Activated CD4-positive, alpha-beta memory T cell treated with anti-CD3 and anti-CD28 coated beads for 36 hours (primary cell): Measurements from ENCODE around the gene FLRT2. TPM values are rescaled to one million over a fixed set of nuclear protein-coding genes. Genes with fewer than 3 reads are reported as not detected.

ENCODE experiments used
- CTCF ChIA-PET: fragments of 350-600 bp; sonication (Branson Sonifier 250); formaldehyde crosslinking; loops from one replicate; lab custom pipeline; 2021; ENCODE audit warnings: antibody characterized with exemption, inconsistent platforms; lab: Charles Lee
- POLR2A ChIA-PET: fragments of 350-600 bp; sonication (Branson Sonifier 250); formaldehyde crosslinking; loops from one replicate; lab custom pipeline; 2021; ENCODE audit warnings: antibody characterized with exemption; lab: Charles Lee
- DNase-seq: peaks from one replicate; pipeline ENCODE4 v3.0.0-alpha.2; 2020
- H3K27ac Mint-ChIP-seq: one replicate; pipeline ENCODE4 v1.8.0; 2021; ENCODE audit warnings: mixed read lengths
- H3K27me3 Mint-ChIP-seq: one replicate; pipeline ENCODE4 v1.8.0; 2021; ENCODE audit warnings: mixed read lengths
- H3K36me3 Mint-ChIP-seq: one replicate; pipeline ENCODE4 v1.8.0; 2021; ENCODE audit warnings: mixed read lengths
- H3K4me1 Mint-ChIP-seq: one replicate; pipeline ENCODE4 v1.8.0; 2021; ENCODE audit warnings: low read depth, mixed read lengths
- H3K4me3 Mint-ChIP-seq: one replicate; pipeline ENCODE4 v1.8.0; 2021; ENCODE audit warnings: mild to moderate bottlenecking, mixed read lengths
- H3K9me3 Mint-ChIP-seq: one replicate; pipeline ENCODE4 v1.8.0; 2021; ENCODE audit warnings: mixed read lengths
- intact Hi-C: fragments of 100-400 bp; cut with micrococcal nuclease; formaldehyde crosslinking; loops from one replicate; pipeline ENCODE4 v1.15.1; 2023
- total RNA-seq, 2 experiments: library from RNA; stranded (reverse); gene quantifications; one replicate each; pipeline ENCODE4 v1.2.3, GENCODE V29; 2021

The FLRT2 gene
- total RNA-seq, 2 experiments from 2014 or later = not detected

GRCh38 chr14:85532374-85533022 lies 2.6 kb downstream of the FLRT2 start:
- Mint-ChIP-seq H3K4me3 (no peak overlapping the region), H3K9me3 (no peaks in the 10 kb centered on the region), H3K4me1 (peaks cover 10% of the 10 kb centered on the region), H3K27ac (no peak overlapping the region), H3K36me3 (peaks cover 3% of the 10 kb centered on the region), H3K27me3 (peaks cover 63% of the 10 kb centered on the region)
- ChIA-PET CTCF (no interaction called here), POLR2A (no interaction called here)
- intact Hi-C loops = no loop called here
- DNase-seq = no peak

- DNase-seq = no peak
- intact Hi-C loops = no loop called here
- Mint-ChIP-seq H3K9me3 (no peaks in the 10 kb centered on the region), H3K27ac (no peak overlapping the region), H3K4me1 (peaks cover 10% of the 10 kb centered on the region), H3K27me3 (peaks cover 63% of the 10 kb centered on the region), H3K4me3 (no peak overlapping the region), H3K36me3 (peaks cover 3% of the 10 kb centered on the region)
- POLR2A ChIA-PET = no interaction called here
- CTCF ChIA-PET = no interaction called here
Measured at GRCh38 chr14:85533023-85533860, 3.3 kb downstream of the FLRT2 start.

GRCh38 chr14:85533861-85534291 lies 3.9 kb downstream of the FLRT2 start:
- H3K27ac Mint-ChIP-seq = no peak overlapping the region
- ChIA-PET CTCF (no interaction called here), POLR2A (no interaction called here)
- peaks cover 3% of the 10 kb centered on the region for H3K36me3 Mint-ChIP-seq
- H3K27me3 Mint-ChIP-seq = peaks cover 58% of the 10 kb centered on the region
- DNase-seq = no peak
- no peaks in the 10 kb centered on the region for H3K9me3 Mint-ChIP-seq
- no peak overlapping the region for H3K4me3 Mint-ChIP-seq
- H3K4me1 Mint-ChIP-seq = peaks cover 10% of the 10 kb centered on the region
- intact Hi-C loops = no loop called here

- Mint-ChIP-seq H3K9me3 (no peaks in the 10 kb centered on the region), H3K4me1 (peaks cover 10% of the 10 kb centered on the region), H3K4me3 (no peak overlapping the region), H3K27ac (no peak overlapping the region), H3K36me3 (peaks cover 3% of the 10 kb centered on the region), H3K27me3 (peaks cover 50% of the 10 kb centered on the region)
- intact Hi-C loops = no loop called here
- DNase-seq = no peak
- ChIA-PET POLR2A (no interaction called here), CTCF (no interaction called here)
Measured at GRCh38 chr14:85534458-85535293, 4.7 kb downstream of the FLRT2 start.

- Mint-ChIP-seq H3K4me3 (no peak overlapping the region), H3K36me3 (peaks cover 3% of the 10 kb centered on the region), H3K4me1 (peaks cover 10% of the 10 kb centered on the region), H3K9me3 (no peaks in the 10 kb centered on the region), H3K27ac (no peak overlapping the region), H3K27me3 (peaks cover 43% of the 10 kb centered on the region)
- CTCF ChIA-PET = no interaction called here
- no peak for DNase-seq
- POLR2A ChIA-PET = no interaction called here
- intact Hi-C loops = no loop called here
Measured at GRCh38 chr14:85535321-85535720, 5.4 kb downstream of the FLRT2 start.

- intact Hi-C loops = no loop called here
- ChIA-PET POLR2A (no interaction called here), CTCF (no interaction called here)
- Mint-ChIP-seq H3K27ac (no peak overlapping the region), H3K36me3 (peaks cover 3% of the 10 kb centered on the region), H3K4me1 (peaks cover 8% of the 10 kb centered on the region), H3K4me3 (no peak overlapping the region), H3K9me3 (no peaks in the 10 kb centered on the region), H3K27me3 (peaks cover 34% of the 10 kb centered on the region)
- DNase-seq = no peak
Measured at GRCh38 chr14:85535991-85536832, 6.3 kb downstream of the FLRT2 start.

GRCh38 chr14:85536833-85537190 lies 6.9 kb downstream of the FLRT2 start:
- intact Hi-C loops = no loop called here
- H3K4me3 Mint-ChIP-seq = no peak overlapping the region
- CTCF ChIA-PET = no interaction called here
- POLR2A ChIA-PET = no interaction called here
- H3K9me3 Mint-ChIP-seq = no peaks in the 10 kb centered on the region
- no peak for DNase-seq
- peaks cover 5% of the 10 kb centered on the region for H3K4me1 Mint-ChIP-seq
- H3K36me3 Mint-ChIP-seq = peaks cover 3% of the 10 kb centered on the region
- H3K27ac Mint-ChIP-seq = no peak overlapping the region
- peaks cover 28% of the 10 kb centered on the region for H3K27me3 Mint-ChIP-seq

- ChIA-PET POLR2A (no interaction called here), CTCF (no interaction called here)
- intact Hi-C loops = no loop called here
- Mint-ChIP-seq H3K27ac (no peak overlapping the region), H3K36me3 (no peaks in the 10 kb centered on the region), H3K27me3 (peaks cover 21% of the 10 kb centered on the region), H3K4me3 (no peak overlapping the region), H3K9me3 (no peaks in the 10 kb centered on the region), H3K4me1 (no peaks in the 10 kb centered on the region)
- DNase-seq = no peak
Measured at GRCh38 chr14:85537526-85537925, 7.6 kb downstream of the FLRT2 start.

- no peaks in the 10 kb centered on the region for H3K9me3 Mint-ChIP-seq
- CTCF ChIA-PET = no interaction called here
- H3K27me3 Mint-ChIP-seq = peaks cover 17% of the 10 kb centered on the region
- no peaks in the 10 kb centered on the region for H3K4me1 Mint-ChIP-seq
- no peak overlapping the region for H3K4me3 Mint-ChIP-seq
- POLR2A ChIA-PET = no interaction called here
- intact Hi-C loops = no loop called here
- no peaks in the 10 kb centered on the region for H3K36me3 Mint-ChIP-seq
- DNase-seq = no peak
- no peak overlapping the region for H3K27ac Mint-ChIP-seq
Measured at GRCh38 chr14:85538636-85539035, 8.7 kb downstream of the FLRT2 start.

GRCh38 chr14:85539510-85539909 lies 9.6 kb downstream of the FLRT2 start:
- CTCF ChIA-PET = no interaction called here
- intact Hi-C loops = no loop called here
- H3K27me3 Mint-ChIP-seq = peaks cover 10% of the 10 kb centered on the region
- H3K9me3 Mint-ChIP-seq = no peaks in the 10 kb centered on the region
- no peaks in the 10 kb centered on the region for H3K36me3 Mint-ChIP-seq
- H3K27ac Mint-ChIP-seq = no peak overlapping the region
- H3K4me1 Mint-ChIP-seq = no peaks in the 10 kb centered on the region
- POLR2A ChIA-PET = no interaction called here
- no peak overlapping the region for H3K4me3 Mint-ChIP-seq
- no peak for DNase-seq

GRCh38 chr14:85542623-85543022 lies 12.7 kb downstream of the FLRT2 start:
- Mint-ChIP-seq H3K9me3 (no peaks in the 10 kb centered on the region), H3K4me1 (no peaks in the 10 kb centered on the region), H3K27me3 (no peaks in the 10 kb centered on the region), H3K36me3 (no peaks in the 10 kb centered on the region), H3K4me3 (no peak overlapping the region), H3K27ac (no peak overlapping the region)
- no peak for DNase-seq
- ChIA-PET POLR2A (no interaction called here), CTCF (no interaction called here)
- intact Hi-C loops = no loop called here

GRCh38 chr14:85545738-85546137 lies 15.8 kb downstream of the FLRT2 start:
- no peaks in the 10 kb centered on the region for H3K4me1 Mint-ChIP-seq
- intact Hi-C loops = no loop called here
- H3K27ac Mint-ChIP-seq = no peak overlapping the region

More at GRCh38 chr14:85545738-85546137, 15.8 kb downstream of the FLRT2 start:
- Mint-ChIP-seq H3K36me3 (no peaks in the 10 kb centered on the region), H3K9me3 (no peaks in the 10 kb centered on the region), H3K4me3 (no peak overlapping the region), H3K27me3 (no peaks in the 10 kb centered on the region)
- ChIA-PET CTCF (no interaction called here), POLR2A (no interaction called here)
- no peak for DNase-seq
